ENCODE results near the gene SKOR2. TPM values are rescaled to one million over a fixed set of nuclear protein-coding genes. Genes with fewer than 3 reads are reported as not detected.

The SKOR2 gene, protein sequence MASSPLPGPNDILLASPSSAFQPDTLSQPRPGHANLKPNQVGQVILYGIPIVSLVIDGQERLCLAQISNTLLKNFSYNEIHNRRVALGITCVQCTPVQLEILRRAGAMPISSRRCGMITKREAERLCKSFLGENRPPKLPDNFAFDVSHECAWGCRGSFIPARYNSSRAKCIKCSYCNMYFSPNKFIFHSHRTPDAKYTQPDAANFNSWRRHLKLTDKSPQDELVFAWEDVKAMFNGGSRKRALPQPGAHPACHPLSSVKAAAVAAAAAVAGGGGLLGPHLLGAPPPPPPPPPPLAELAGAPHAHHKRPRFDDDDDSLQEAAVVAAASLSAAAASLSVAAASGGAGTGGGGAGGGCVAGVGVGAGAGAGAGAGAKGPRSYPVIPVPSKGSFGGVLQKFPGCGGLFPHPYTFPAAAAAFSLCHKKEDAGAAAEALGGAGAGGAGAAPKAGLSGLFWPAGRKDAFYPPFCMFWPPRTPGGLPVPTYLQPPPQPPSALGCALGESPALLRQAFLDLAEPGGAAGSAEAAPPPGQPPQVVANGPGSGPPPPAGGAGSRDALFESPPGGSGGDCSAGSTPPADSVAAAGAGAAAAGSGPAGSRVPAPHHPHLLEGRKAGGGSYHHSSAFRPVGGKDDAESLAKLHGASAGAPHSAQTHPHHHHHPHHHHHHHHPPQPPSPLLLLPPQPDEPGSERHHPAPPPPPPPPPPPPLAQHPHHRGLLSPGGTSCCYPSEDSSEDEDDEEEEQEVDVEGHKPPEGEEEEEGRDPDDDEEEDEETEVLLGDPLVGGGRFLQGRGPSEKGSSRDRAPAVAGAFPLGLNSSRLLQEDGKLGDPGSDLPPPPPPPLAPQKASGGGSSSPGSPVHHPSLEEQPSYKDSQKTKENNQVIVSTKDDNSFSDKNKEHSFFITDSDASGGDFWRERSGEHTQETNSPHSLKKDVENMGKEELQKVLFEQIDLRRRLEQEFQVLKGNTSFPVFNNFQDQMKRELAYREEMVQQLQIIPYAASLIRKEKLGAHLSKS
- 0.05 TPM for polyA plus RNA-seq (2013, experiment 1 of 2)
- polyA plus RNA-seq (2013, experiment 2 of 2), result not detected

DNA sequence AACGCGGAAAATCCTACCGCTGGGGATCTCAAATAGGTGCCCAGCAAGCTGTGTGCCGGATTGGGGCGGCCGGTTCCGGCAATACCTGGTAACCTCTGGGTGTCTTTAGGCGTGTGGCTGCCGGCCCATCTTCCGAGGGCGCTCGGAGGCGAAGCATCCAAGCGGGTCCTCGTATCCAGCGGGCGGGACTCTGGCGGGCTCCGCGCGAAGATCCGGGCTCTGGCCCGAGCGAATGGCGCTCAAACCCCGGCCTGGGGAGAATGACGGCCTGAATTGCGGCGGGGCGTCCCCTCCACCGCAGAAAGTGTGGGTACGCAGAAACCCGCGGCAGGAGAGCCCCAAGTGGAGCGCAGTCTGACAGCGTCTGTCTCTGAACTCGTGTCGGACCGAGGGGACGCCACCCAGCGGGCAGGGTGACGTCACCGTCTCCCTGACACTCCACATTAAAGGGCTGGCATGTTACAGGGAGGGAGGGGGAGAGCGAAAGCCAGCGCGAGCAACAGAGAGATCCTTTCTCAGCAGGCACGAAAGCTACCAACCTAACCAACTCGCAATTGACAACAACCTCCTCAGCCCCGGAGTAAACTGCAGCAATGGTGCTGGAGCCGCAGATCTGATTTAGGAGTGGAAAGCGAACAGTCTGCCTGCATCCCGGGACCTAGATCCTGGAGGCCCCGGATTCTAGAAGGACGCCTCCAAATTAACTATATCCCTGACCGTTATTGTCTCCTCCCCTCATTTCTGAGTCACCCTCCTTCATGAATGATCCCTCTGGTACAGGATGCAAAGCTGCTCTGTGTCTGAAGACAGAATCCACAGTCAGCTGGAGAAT lies at the start of gene SKOR2:
Gene SKOR2, minus strand, starts transcription at position 372 of the 832 bp plus-strand sequence. CDS start 2,477 bp downstream, outside the sequence.
- Histone ChIP-seq H3K27me3 (ENCODE audit: insufficient read depth, low read length) (peaks cover 100% of the 10 kb centered on the region), H3K4me3 (ENCODE audit: low read length) (peak within 1 kb of the TSS; percentile 43), H3K9me3 (ENCODE audit: insufficient read depth, low read depth, low read length) (no peaks in the 10 kb centered on the region), H3K9ac (ENCODE audit: low read depth, low read length) (no peak within 1 kb of the TSS), H3K36me3 (ENCODE audit: insufficient read depth, low read length) (no peaks in the 10 kb centered on the region), H3K4me1 (ENCODE audit: insufficient read depth, low read length) (peaks cover 46% of the 10 kb centered on the region), H3K27ac (ENCODE audit: low read depth, low read length) (no peak within 1 kb of the TSS)
- 1% methylated on average over 52 of the region's 55 CpGs for WGBS

DNA sequence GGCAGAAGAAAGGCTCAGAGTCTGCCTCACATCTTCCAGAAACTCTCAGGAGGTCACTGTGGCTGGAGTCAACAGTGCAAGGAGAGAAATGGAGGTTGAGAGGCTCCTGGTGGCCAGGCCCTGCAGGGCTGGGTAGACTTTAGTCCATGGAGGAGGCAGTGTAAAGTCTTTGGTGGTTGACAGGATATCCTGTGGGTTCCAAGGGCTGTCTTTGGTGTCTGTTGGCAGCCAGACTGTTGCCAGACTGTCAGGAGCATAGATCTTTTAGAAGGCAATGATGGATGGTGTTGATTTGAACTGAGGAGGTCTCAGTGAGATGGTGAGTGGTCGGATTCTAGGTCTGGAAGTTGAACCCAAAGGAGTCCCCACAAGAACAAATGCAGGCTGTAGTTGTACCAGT lies 45.0 kb upstream of the SKOR2 start:
- peaks cover 18% of the 10 kb centered on the region; the same call in 1 of the 2 replicates for H3K9me3 ChIP-seq (ENCODE audit: insufficient read depth, low read depth, low read length)
- no peaks in the 10 kb centered on the region for H3K36me3 ChIP-seq (ENCODE audit: insufficient read depth, low read length)
- no peaks in the 10 kb centered on the region for H3K4me1 ChIP-seq (ENCODE audit: insufficient read depth, low read length)
- H3K27ac ChIP-seq (ENCODE audit: low read depth, low read length), result no peak overlapping the region
- H3K27me3 ChIP-seq (ENCODE audit: insufficient read depth, low read length), result no peaks in the 10 kb centered on the region
- WGBS, result 64% methylated on average over 1 of the region's 1 CpG
- H3K4me3 ChIP-seq (ENCODE audit: low read length), result no peak overlapping the region
- no peak overlapping the region for H3K9ac ChIP-seq (ENCODE audit: low read depth, low read length)

DNA sequence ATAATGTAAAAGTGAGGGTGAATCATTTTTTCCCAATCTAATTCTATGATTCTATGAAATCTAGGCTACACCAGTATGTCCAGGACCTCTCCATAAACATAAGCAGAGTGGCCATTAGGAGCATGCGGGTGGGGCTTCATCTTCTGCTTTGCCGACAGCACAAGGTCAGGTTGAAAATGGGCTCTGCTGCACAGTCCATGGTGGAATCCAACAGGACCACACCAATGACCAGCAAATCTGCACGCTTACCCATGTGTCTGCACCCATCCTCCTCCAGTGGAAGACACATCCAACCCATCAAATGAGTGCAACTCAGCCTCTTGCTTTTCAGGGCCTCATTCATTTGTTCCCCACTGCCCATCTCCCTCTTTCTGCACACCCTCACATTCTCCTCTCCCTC lies 43.3 kb upstream of the SKOR2 start:
- 94% methylated on average over 3 of the region's 3 CpGs for WGBS
- Histone ChIP-seq H3K4me3 (ENCODE audit: low read length) (no peak overlapping the region), H3K27me3 (ENCODE audit: insufficient read depth, low read length) (0 out of 2 replicates have a peak, but pooled peaks cover 3% of the 10 kb centered on the region), H3K9ac (ENCODE audit: low read depth, low read length) (no peak overlapping the region), H3K27ac (ENCODE audit: low read depth, low read length) (no peak overlapping the region), H3K36me3 (ENCODE audit: insufficient read depth, low read length) (no peaks in the 10 kb centered on the region), H3K4me1 (ENCODE audit: insufficient read depth, low read length) (no peaks in the 10 kb centered on the region), H3K9me3 (ENCODE audit: insufficient read depth, low read depth, low read length) (peaks cover 11% of the 10 kb centered on the region; the same call in 1 of the 2 replicates)

DNA sequence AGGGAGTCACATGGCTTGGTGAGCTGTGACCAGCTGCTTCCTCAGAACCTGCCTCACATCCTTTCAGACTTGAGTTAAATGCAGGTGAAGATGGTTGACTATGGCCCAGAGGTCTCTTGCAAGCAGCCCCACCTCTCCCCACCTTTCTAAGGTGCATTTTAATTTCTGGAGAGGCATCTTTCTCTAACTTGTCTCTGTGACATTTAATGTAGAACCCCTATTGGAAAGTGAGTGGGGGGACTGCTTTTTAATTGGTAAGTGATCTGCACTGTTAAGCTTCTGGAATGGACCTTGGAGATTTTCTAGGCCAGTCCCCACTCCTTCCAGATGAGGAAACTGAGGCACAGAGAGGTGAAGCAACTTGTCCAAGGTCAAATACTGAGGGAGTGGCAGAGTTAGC lies 37.3 kb upstream of the SKOR2 start:
- Histone ChIP-seq H3K9me3 (ENCODE audit: insufficient read depth, low read depth, low read length) (no peaks in the 10 kb centered on the region), H3K27ac (ENCODE audit: low read depth, low read length) (no peak overlapping the region), H3K27me3 (ENCODE audit: insufficient read depth, low read length) (0 out of 2 replicates have a peak, but pooled peaks cover 3% of the 10 kb centered on the region), H3K36me3 (ENCODE audit: insufficient read depth, low read length) (no peaks in the 10 kb centered on the region), H3K9ac (ENCODE audit: low read depth, low read length) (no peak overlapping the region), H3K4me1 (ENCODE audit: insufficient read depth, low read length) (no peaks in the 10 kb centered on the region), H3K4me3 (ENCODE audit: low read length) (no peak overlapping the region)

DNA sequence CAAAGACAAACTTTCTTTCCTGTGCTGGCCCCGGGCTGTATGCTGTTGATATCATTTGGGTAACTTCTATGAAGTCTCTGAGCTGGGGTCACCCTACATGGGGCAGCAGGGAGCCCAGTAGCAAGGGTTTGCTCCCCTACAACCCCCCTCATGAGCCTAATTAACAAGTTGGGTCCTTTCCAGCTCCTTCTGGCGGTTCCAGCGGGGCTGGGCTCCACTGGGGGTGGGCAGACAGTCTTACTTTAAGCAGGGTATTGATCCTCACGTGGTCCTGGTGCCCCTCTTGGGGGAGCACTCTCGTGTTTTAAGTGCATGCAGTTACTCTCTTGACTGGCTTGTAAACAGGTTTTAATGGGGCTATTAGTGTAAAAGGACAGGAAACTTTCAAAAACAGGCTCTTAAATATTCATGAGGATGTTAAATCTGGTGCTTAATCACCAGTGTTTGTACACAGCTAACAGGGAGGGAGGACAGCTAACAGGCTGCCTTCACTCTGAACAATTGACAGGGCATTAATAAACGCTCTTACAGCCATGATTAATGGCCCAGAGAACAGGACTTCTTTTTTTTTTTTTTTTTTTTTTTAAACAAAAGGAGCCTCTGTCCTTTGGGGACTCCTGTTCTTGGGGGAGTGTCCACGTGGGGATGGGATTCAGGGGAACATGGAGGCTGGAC lies 36.6 kb upstream of the SKOR2 start:
- Histone ChIP-seq H3K4me1 (ENCODE audit: insufficient read depth, low read length) (no peaks in the 10 kb centered on the region), H3K36me3 (ENCODE audit: insufficient read depth, low read length) (no peaks in the 10 kb centered on the region)
- WGBS, result 74% methylated on average over 7 of the region's 7 CpGs

DNA sequence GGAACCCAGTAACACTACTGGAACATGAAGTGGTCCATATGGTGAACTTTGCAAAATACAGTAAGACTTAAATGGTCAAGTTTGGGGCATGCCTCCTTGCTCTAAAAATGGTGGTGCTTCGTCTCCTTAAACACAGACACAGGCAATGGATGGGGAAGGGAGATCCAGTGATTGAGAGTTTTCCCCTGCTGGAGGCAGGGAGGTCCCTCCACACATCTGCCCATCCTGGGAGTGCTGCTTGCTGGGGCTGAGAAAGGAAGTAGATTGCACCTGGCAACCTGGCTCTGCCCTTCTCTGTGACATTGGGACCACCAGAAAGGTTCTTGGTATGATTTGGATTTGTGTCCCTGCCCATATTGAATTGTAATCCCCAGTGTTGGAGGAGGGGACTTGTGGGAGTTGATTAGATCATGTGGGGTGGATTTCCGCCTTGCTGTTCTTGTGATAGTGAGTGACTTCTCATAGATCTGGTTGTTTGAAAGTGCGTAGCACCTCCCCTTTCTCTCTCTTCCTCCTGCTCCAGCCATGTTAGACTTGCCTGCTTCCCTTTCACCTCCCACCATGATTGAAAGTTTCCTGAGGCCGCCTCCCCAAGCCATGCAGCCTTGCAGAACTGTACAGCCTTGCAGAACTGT lies 35.4 kb upstream of the SKOR2 start:
- Histone ChIP-seq H3K27me3 (ENCODE audit: insufficient read depth, low read length) (0 out of 2 replicates have a peak, but pooled peaks cover 3% of the 10 kb centered on the region), H3K27ac (ENCODE audit: low read depth, low read length) (no peak overlapping the region), H3K4me3 (ENCODE audit: low read length) (no peak overlapping the region), H3K4me1 (ENCODE audit: insufficient read depth, low read length) (no peaks in the 10 kb centered on the region), H3K36me3 (ENCODE audit: insufficient read depth, low read length) (no peaks in the 10 kb centered on the region), H3K9me3 (ENCODE audit: insufficient read depth, low read depth, low read length) (no peaks in the 10 kb centered on the region), H3K9ac (ENCODE audit: low read depth, low read length) (no peak overlapping the region)
- 93% methylated on average over 4 of the region's 4 CpGs for WGBS

More for the DNA sequence above, 36.6 kb upstream of the SKOR2 start:
- Histone ChIP-seq H3K4me3 (ENCODE audit: low read length) (no peak overlapping the region), H3K27ac (ENCODE audit: low read depth, low read length) (no peak overlapping the region), H3K9ac (ENCODE audit: low read depth, low read length) (no peak overlapping the region), H3K27me3 (ENCODE audit: insufficient read depth, low read length) (0 out of 2 replicates have a peak, but pooled peaks cover 3% of the 10 kb centered on the region), H3K9me3 (ENCODE audit: insufficient read depth, low read depth, low read length) (no peaks in the 10 kb centered on the region)

DNA sequence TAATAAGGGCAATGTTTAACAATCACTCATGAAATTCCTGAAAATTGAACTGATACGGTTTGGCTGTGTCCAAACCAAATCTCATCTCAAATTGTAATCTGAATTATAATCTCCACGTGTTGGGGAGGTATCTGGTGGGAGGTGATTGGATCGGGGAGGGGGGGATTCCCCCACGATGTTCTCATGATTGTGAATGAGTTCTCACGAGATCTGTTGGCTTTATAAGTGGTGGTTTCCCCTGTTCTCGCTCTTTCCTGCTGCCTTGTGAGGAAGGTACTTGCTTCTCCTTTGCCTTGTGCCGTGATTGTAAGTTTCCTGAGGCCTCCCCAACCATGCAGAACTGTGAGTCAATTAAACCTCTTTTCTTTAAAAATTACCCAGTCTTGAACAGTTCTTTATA lies 34.0 kb upstream of the SKOR2 start:
- no peaks in the 10 kb centered on the region for H3K36me3 ChIP-seq (ENCODE audit: insufficient read depth, low read length)
- H3K9me3 ChIP-seq (ENCODE audit: insufficient read depth, low read depth, low read length), result no peaks in the 10 kb centered on the region
- WGBS, result 82% methylated on average over 6 of the region's 7 CpGs
- no peak overlapping the region for H3K9ac ChIP-seq (ENCODE audit: low read depth, low read length)
- 0 out of 2 replicates have a peak, but pooled peaks cover 3% of the 10 kb centered on the region for H3K27me3 ChIP-seq (ENCODE audit: insufficient read depth, low read length)
- H3K4me1 ChIP-seq (ENCODE audit: insufficient read depth, low read length), result no peaks in the 10 kb centered on the region
- no peak overlapping the region for H3K4me3 ChIP-seq (ENCODE audit: low read length)
- H3K27ac ChIP-seq (ENCODE audit: low read depth, low read length), result no peak overlapping the region

DNA sequence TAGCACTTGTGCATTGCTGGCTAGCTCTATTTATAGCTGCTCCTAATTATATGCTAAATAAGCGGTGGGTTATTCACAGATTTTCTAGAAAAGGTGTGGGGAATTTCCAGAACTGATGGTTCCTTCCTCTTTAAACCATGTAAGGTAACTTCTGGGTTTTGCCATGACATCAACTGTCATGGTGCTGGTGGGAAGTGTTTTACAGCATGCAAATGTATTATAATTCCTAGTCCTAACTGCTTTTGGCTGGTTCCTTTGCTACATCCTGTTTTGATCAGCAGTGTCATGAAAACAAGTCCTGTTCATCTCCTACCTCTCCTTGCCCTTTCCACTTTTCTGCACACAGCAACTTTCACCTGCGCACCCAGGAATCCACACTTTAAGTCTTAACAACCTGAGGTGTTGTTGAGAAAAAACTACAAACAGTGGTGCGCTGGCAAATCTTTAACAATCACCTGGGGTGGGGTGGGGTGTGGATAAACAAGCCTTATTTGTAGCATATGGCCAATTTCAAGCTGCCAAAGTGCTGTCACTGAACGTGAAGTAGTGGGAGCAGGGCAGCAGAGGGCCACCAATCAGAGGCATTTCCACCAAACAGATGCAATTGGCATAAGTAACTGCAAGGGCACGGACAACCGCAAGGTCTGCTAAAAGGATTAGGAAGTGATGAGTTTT lies 33.4 kb upstream of the SKOR2 start:
- Histone ChIP-seq H3K4me3 (ENCODE audit: low read length) (no peak overlapping the region), H3K36me3 (ENCODE audit: insufficient read depth, low read length) (no peaks in the 10 kb centered on the region), H3K4me1 (ENCODE audit: insufficient read depth, low read length) (no peaks in the 10 kb centered on the region), H3K9ac (ENCODE audit: low read depth, low read length) (no peak overlapping the region), H3K27ac (ENCODE audit: low read depth, low read length) (no peak overlapping the region), H3K9me3 (ENCODE audit: insufficient read depth, low read depth, low read length) (no peaks in the 10 kb centered on the region), H3K27me3 (ENCODE audit: insufficient read depth, low read length) (no peaks in the 10 kb centered on the region)
- 81% methylated on average over 6 of the region's 6 CpGs for WGBS

DNA sequence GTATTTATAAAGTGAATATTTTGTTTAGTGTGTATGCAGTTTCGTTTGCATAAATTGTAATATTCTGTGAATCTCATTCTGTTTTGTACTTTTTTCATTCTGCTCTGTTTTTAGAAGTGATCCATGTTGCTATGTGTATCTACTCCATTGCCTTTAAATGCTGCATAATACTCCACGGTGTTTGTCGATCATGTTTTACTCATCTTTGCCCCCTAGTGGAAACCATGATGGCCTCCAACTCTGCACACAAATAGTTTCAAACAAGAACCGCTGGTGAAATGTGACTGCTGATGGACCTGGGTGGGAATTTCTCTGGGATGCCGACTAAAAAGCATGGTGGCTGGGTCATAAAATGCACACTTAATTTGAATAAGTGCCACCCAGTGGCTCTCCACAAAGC lies 32.0 kb upstream of the SKOR2 start:
- 29% methylated on average over 5 of the region's 5 CpGs for WGBS
- Histone ChIP-seq H3K27ac (ENCODE audit: low read depth, low read length) (no peak overlapping the region), H3K36me3 (ENCODE audit: insufficient read depth, low read length) (no peaks in the 10 kb centered on the region), H3K9ac (ENCODE audit: low read depth, low read length) (no peak overlapping the region), H3K4me1 (ENCODE audit: insufficient read depth, low read length) (no peaks in the 10 kb centered on the region), H3K27me3 (ENCODE audit: insufficient read depth, low read length) (no peaks in the 10 kb centered on the region), H3K4me3 (ENCODE audit: low read length) (no peak overlapping the region), H3K9me3 (ENCODE audit: insufficient read depth, low read depth, low read length) (no peaks in the 10 kb centered on the region)
